ENCODE data around the gene RAET1G. TPM values are rescaled to one million over a fixed set of nuclear protein-coding genes. Genes with fewer than 3 reads are reported as not detected.
"Not testable (repeated sequence)": the region's sequence is repeated elsewhere in the genome, so short reads cannot be mapped to it uniquely, and the experiment has no call there.

Gene RAET1G
- total RNA-seq, 8 experiments from 2014 or later, result 0.18 to 5.2 (median 0.56) TPM; not detected in 5

DNA sequence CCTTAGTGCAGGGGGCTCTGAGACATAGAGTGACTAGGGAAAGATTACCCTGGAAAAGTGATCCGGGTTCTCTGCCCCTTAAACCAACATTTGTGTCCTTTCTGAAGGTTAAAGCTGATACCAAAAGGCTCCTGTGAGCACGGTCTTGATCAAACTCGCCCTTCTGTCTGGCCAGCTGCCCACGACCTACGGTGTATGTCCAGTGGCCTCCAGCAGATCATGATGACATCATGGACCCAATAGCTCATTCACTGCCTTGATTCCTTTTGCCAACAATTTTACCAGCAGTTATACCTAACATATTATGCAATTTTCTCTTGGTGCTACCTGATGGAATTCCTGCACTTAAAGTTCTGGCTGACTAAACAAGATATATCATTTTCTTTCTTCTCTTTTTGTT lies 25.7 kb upstream of the RAET1G start:
- no peak for ATAC-seq (replicated peaks in 6 of 8)
- no peaks in the 10 kb centered on the region for H3K4me1 ChIP-seq (replicated peaks in 1 of 2)
- WGBS, 10 experiments, result 7 to 88% (median 79%) methylated on average over 1 to 5 of the region's 5 CpGs; no CpG with 5 or more reads in 5 of the 10 experiments
- no peak overlapping the region for H3K27ac ChIP-seq
- in situ Hi-C loops (cut with MboI; ENCODE audit: low pct_unique_long_range_greater_than_20kb in 2 of 9, low sequenced_read_pairs in 9 of 9, unreplicated experiment in 9 of 9), result loop anchor here in 1 of 9 experiments (25.0 kb wide), 1 partner anchor 864 kb away; no protein-coding TSS in a partner anchor
- H3K4me3 ChIP-seq, result no peak overlapping the region

- Histone ChIP-seq H3K4me3 (no peak overlapping the region), H3K27ac (no peak overlapping the region), H3K4me1 (replicated peaks in 1 of 2) (no peaks in the 10 kb centered on the region)
- WGBS, 10 experiments, result 20 to 60% methylated on average over 1 of the region's 1 CpG; no CpG with 5 or more reads in 8 of the 10 experiments
- ATAC-seq (replicated peaks in 6 of 8), result no peak
- in situ Hi-C loops (cut with MboI; ENCODE audit: low pct_unique_long_range_greater_than_20kb in 2 of 9, low sequenced_read_pairs in 9 of 9, unreplicated experiment in 9 of 9), result loop anchor here in 1 of 9 experiments (25.0 kb wide), 1 partner anchor 864 kb away; no protein-coding TSS in a partner anchor
Measured at GRCh38 chr6:149948011-149948410, 25.1 kb upstream of the RAET1G start.

DNA sequence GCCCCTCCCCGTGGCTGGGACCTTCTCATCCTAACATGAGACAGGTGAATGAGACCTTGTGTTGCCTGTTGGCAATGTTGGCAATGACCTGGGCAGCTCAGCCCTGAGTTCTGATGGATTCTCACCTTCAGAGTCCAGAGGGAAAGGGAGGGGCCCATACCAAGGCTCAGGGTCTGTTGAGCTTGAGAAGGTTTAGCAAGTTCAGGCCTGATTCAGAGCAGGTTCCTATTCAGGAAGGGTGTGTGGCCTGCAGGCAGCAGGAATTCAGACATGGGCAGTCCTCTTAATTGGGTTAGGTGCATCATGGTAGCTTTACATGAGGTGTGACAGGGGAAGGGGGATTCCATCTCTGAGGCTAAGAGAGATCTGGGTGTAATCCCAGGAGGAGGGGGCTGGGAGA lies 24.6 kb upstream of the RAET1G start:
- ATAC-seq (replicated peaks in 6 of 8), result not testable (repeated sequence)
- in situ Hi-C loops (cut with MboI; ENCODE audit: low pct_unique_long_range_greater_than_20kb in 2 of 9, low sequenced_read_pairs in 9 of 9, unreplicated experiment in 9 of 9), result loop anchor here in 1 of 9 experiments (25.0 kb wide), 1 partner anchor 865 kb away; no protein-coding TSS in a partner anchor

DNA sequence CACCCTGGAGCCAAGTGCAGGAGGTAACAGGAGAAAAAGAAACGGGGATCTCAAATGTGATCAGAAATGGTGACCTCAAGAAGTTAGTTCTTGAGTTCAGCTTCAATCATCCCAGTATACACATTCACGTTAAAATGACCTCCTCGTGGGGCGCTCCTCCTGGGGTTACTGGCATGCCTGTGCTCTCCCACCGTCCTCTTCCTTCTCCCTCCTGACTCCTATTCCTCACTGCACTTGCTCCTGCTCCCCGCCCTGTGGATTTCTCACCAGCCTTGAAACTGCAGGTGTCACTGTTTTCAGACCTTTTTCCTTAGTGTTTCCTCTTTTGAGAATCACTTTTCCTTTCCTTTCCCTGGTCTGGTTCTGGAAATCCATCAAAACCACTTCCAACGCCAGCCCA lies 23.7 kb upstream of the RAET1G start:
- H3K27ac ChIP-seq; ATAC-seq (replicated peaks in 6 of 8); H3K4me3 ChIP-seq; H3K4me1 ChIP-seq (replicated peaks in 1 of 2): not testable (repeated sequence)
- in situ Hi-C loops (cut with MboI; ENCODE audit: low pct_unique_long_range_greater_than_20kb in 2 of 9, low sequenced_read_pairs in 9 of 9, unreplicated experiment in 9 of 9), result loop anchor here in 1 of 9 experiments (25.0 kb wide), 1 partner anchor 866 kb away; no protein-coding TSS in a partner anchor
- 21 to 87% (median 34%) methylated on average over 2 to 6 of the region's 7 CpGs; no CpG with 5 or more reads in 1 of the 10 experiments for WGBS, 10 experiments

More for the DNA sequence above, 24.6 kb upstream of the RAET1G start:
- H3K27ac ChIP-seq; H3K4me3 ChIP-seq; H3K4me1 ChIP-seq (replicated peaks in 1 of 2): not testable (repeated sequence)
- WGBS, 10 experiments, result no CpG with 5 or more reads among the region's 1 CpG

- 67% methylated on average over 1 of the region's 6 CpGs; no CpG with 5 or more reads in 9 of the 10 experiments for WGBS, 10 experiments
- in situ Hi-C loops (cut with MboI; ENCODE audit: low pct_unique_long_range_greater_than_20kb in 2 of 9, low sequenced_read_pairs in 9 of 9, unreplicated experiment in 9 of 9), result loop anchor here in 1 of 9 experiments (25.0 kb wide), 1 partner anchor 867 kb away; no protein-coding TSS in a partner anchor
Measured at GRCh38 chr6:149945276-149945675, 22.4 kb upstream of the RAET1G start.

DNA sequence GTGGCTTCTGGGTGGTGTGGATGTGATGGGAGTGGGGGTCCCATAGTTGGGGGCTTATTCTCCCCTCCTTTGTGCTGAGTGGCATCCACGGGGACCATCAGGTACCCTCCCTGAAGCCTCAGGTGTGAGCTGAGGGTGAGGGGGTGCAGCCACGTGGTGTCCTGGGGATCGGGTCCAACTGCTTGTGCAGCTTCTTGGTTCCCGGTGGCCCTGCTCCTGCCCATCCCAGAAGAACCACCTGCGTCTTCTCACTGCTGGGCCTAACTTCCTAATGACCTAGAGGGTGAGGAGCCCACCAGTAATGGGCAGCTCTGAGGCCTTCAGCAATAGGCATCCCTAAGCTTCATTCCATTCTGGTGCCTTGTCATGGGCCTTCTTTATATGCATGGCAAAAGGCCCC lies 20.4 kb upstream of the RAET1G start:
- not testable (repeated sequence) for H3K4me3 ChIP-seq; H3K27ac ChIP-seq; ATAC-seq (replicated peaks in 6 of 8)
- peaks cover 4 to 13% of the 10 kb centered on the region in 2 donors for H3K4me1 ChIP-seq (replicated peaks in 1 of 2)
- in situ Hi-C loops (cut with MboI; ENCODE audit: low pct_unique_long_range_greater_than_20kb in 2 of 9, low sequenced_read_pairs in 9 of 9, unreplicated experiment in 9 of 9), result loop anchor here in 1 of 9 experiments (25.0 kb wide), 1 partner anchor 869 kb away; no protein-coding TSS in a partner anchor
- no CpG with 5 or more reads among the region's 5 CpGs for WGBS, 10 experiments

More at GRCh38 chr6:149945276-149945675, 22.4 kb upstream of the RAET1G start:
- H3K4me1 ChIP-seq (replicated peaks in 1 of 2); H3K27ac ChIP-seq; ATAC-seq (replicated peaks in 6 of 8); H3K4me3 ChIP-seq: not testable (repeated sequence)

GRCh38 chr6:149942461-149942829 lies 19.5 kb upstream of the RAET1G start:
- ATAC-seq (replicated peaks in 6 of 8), result peak in 3 of 8 experiments; percentile 4 to 24 (median 13)
- in situ Hi-C loops (cut with MboI; ENCODE audit: low pct_unique_long_range_greater_than_20kb in 2 of 9, low sequenced_read_pairs in 9 of 9, unreplicated experiment in 9 of 9), result loop anchor here in 1 of 9 experiments (25.0 kb wide), 1 partner anchor 870 kb away; no protein-coding TSS in a partner anchor
- H3K4me1 ChIP-seq (replicated peaks in 1 of 2), result peaks cover 4 to 14% of the 10 kb centered on the region in 2 donors

DNA sequence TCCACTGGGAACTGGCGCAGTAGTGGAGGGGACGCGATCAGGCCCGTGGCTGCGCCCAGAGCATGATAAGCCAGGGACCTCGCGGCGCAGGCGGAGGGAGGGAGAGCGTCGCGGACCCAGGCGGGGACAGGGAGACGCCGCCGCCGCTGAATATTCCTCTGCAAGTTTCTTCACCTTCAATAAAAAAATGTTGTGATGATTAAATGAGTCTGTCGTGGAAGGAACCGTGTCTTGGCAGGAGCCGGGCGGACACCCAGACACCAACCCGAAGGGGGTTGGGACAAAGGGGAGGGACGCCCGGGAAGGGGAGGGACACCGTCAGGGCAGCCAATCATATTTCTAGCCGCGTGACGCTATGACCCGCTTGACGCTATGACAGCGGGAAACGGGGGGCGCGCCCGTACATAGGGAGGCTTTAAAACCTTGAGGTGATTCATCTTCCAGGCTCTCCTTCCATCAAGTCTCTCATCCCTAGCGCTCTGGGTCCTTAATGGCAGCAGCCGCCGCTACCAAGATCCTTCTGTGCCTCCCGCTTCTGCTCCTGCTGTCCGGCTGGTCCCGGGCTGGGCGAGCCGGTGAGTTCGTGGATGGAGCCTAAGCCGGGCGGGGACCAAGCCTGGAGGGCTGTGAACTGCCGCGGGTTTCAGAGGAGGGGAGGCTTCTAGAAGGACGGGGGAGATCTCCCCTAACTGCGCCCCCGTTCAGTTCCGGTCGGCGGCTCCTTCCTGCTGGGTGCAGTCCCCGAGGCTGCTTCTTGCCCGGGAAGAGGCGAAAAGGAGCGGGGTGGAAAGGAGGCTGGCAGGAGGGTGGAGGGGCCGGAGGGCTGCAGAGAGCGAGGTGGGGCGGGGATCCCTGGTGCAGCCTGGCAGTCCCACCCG lies 18.9 kb upstream of the RAET1G start, which contains the start of gene ULBP2:
TSS of gene ULBP2 (plus strand) at position 432 of the 878 bp plus-strand sequence. CDS start at position 491, 59 bp downstream.
- Histone ChIP-seq H3K4me1 (replicated peaks in 1 of 2) (peaks cover 4 to 14% of the 10 kb centered on the region in 2 donors), H3K4me3 (peak within 1 kb of the TSS; percentile 38 to 74 (median 44)), H3K27ac (no peak within 1 kb of the TSS)
- ATAC-seq (replicated peaks in 6 of 8), result peak; percentile 83 to 97 (median 94)
- in situ Hi-C loops (cut with MboI; ENCODE audit: low pct_unique_long_range_greater_than_20kb in 2 of 9, low sequenced_read_pairs in 9 of 9, unreplicated experiment in 9 of 9), result loop anchor here in 1 of 9 experiments (25.0 kb wide), 1 partner anchor 870 kb away; no protein-coding TSS in a partner anchor
- 0% methylated on average over 1 to 10 of the region's 62 CpGs; no CpG with 5 or more reads in 8 of the 10 experiments for WGBS, 10 experiments

More at GRCh38 chr6:149942461-149942829, 19.5 kb upstream of the RAET1G start:
- peak overlapping the region; percentile 38 to 74 (median 44) for H3K4me3 ChIP-seq
- WGBS, 10 experiments, result 0% methylated on average over 1 of the region's 13 CpGs; no CpG with 5 or more reads in 7 of the 10 experiments
- no peak overlapping the region for H3K27ac ChIP-seq

GRCh38 chr6:149940672-149940982 lies 17.7 kb upstream of the RAET1G start:
- WGBS, 10 experiments, result 0 to 60% (median 21%) methylated on average over 1 to 3 of the region's 6 CpGs; no CpG with 5 or more reads in 5 of the 10 experiments
- ATAC-seq (replicated peaks in 6 of 8), result no peak
- peaks cover 4 to 14% of the 10 kb centered on the region in 2 donors for H3K4me1 ChIP-seq (replicated peaks in 1 of 2)
- in situ Hi-C loops (cut with MboI; ENCODE audit: low pct_unique_long_range_greater_than_20kb in 2 of 9, low sequenced_read_pairs in 9 of 9, unreplicated experiment in 9 of 9), result loop anchor here in 1 of 9 experiments (25.0 kb wide), 1 partner anchor 872 kb away; no protein-coding TSS in a partner anchor
- H3K4me3 ChIP-seq, result no peak overlapping the region
- no peak overlapping the region for H3K27ac ChIP-seq

GRCh38 chr6:149939909-149940671 lies 17.2 kb upstream of the RAET1G start:
- ATAC-seq (replicated peaks in 6 of 8), result no peak
- no peak overlapping the region for H3K27ac ChIP-seq
- 0 to 51% (median 18%) methylated on average over 1 to 5 of the region's 6 CpGs; no CpG with 5 or more reads in 3 of the 10 experiments for WGBS, 10 experiments
- peaks cover 4 to 14% of the 10 kb centered on the region in 2 donors for H3K4me1 ChIP-seq (replicated peaks in 1 of 2)
- no peak overlapping the region for H3K4me3 ChIP-seq
- in situ Hi-C loops (cut with MboI; ENCODE audit: low pct_unique_long_range_greater_than_20kb in 2 of 9, low sequenced_read_pairs in 9 of 9, unreplicated experiment in 9 of 9), result loop anchor here in 1 of 9 experiments (10.0 to 25.0 kb wide), 2 partner anchors 75 to 872 kb away; no protein-coding TSS in a partner anchor

- no peak overlapping the region for H3K4me3 ChIP-seq
- no peak for ATAC-seq (replicated peaks in 6 of 8)
- H3K27ac ChIP-seq, result no peak overlapping the region
- peaks cover 4 to 14% of the 10 kb centered on the region in 2 donors for H3K4me1 ChIP-seq (replicated peaks in 1 of 2)
- WGBS, 10 experiments, result 8 to 79% (median 39%) methylated on average over 1 to 4 of the region's 5 CpGs
- in situ Hi-C loops (cut with MboI; ENCODE audit: low pct_unique_long_range_greater_than_20kb in 2 of 9, low sequenced_read_pairs in 9 of 9, unreplicated experiment in 9 of 9), result loop anchor here in 1 of 9 experiments (10.0 to 25.0 kb wide), 2 partner anchors 75 to 873 kb away; no protein-coding TSS in a partner anchor
Measured at GRCh38 chr6:149939356-149939648, 16.4 kb upstream of the RAET1G start.
